Activated CD8-positive, alpha-beta memory T cell treated with anti-CD3 and anti-CD28 coated beads, Interleukin-2, amount 50 U/mL, for 1 hour (primary cell): Measurements from ENCODE around the gene TYSND1.
"Not testable (repeated sequence)": the region's sequence is repeated elsewhere in the genome, so short reads cannot be mapped to it uniquely, and the experiment has no call there.

ENCODE experiments used
- DNase-seq: peaks from one replicate; pipeline ENCODE4 v3.0.0-alpha.2; 2020; ENCODE audit errors: extremely low read depth

Gene TYSND1

GRCh38 chr10:70109064-70109729 is 37.3 kb downstream of the TYSND1 start:
- DNase-seq: no peak

- DNase-seq: no peak
These were observed 39.3 kb downstream of the TYSND1 start for GRCh38 chr10:70106958-70107791.

- no peak for DNase-seq
These were observed 44.8 kb downstream of the TYSND1 start for GRCh38 chr10:70101668-70102067.

- not testable (repeated sequence) for DNase-seq
These were observed 45.4 kb downstream of the TYSND1 start for GRCh38 chr10:70101068-70101562.

GRCh38 chr10:70098271-70098670 is 48.2 kb downstream of the TYSND1 start:
- no peak for DNase-seq

- DNase-seq: no peak
These were observed 49.0 kb downstream of the TYSND1 start for GRCh38 chr10:70097459-70097858.

GRCh38 chr10:70096705-70097420 is 49.6 kb downstream of the TYSND1 start:
- no peak for DNase-seq

- no peak for DNase-seq
These were observed 50.3 kb downstream of the TYSND1 start for GRCh38 chr10:70096016-70096704.

- no peak for DNase-seq
These were observed 52.2 kb downstream of the TYSND1 start for GRCh38 chr10:70094250-70094649.

GRCh38 chr10:70093335-70093944 is 53.1 kb downstream of the TYSND1 start:
- DNase-seq: no peak

GRCh38 chr10:70092389-70092718 is 54.1 kb downstream of the TYSND1 start:
- DNase-seq: no peak

- DNase-seq: no peak
These were observed 55.5 kb downstream of the TYSND1 start for GRCh38 chr10:70090951-70091350.

- DNase-seq: no peak
These were observed 56.5 kb downstream of the TYSND1 start for GRCh38 chr10:70090013-70090412.

- DNase-seq: no peak
These were observed 58.2 kb downstream of the TYSND1 start for GRCh38 chr10:70088308-70088698.
